Natural killer cell (primary cell): Measurements from ENCODE around the gene S100A3. TPM values are rescaled to one million over a fixed set of nuclear protein-coding genes. Genes with fewer than 3 reads are reported as not detected.

Experiments
- ATAC-seq, 3 donors: fragments of 150-1000 bp in 2 of 3; fragments of 200-7000 bp in 1 of 3; cut with Tn5 transposase; 1 replicate in 1 of 3; 2 replicates in 2 of 3; pipeline ENCODE4 v1.10.0; 2021; ENCODE audit warnings: mild to moderate bottlenecking in 2 of 3, moderate library complexity in 2 of 3
- DNase-seq, 2 donors: peaks; one replicate each; pipeline versions ENCODE4 v3.0.0 to v3.0.0-alpha.2; 2013 to 2021; ENCODE audit warnings: mixed read lengths in 1 of 2
- H3K27ac ChIP-seq: one replicate; pipeline ENCODE4 v1.5.1; 2013; ENCODE audit warnings: mild to moderate bottlenecking, low read length
- H3K27me3 ChIP-seq: one replicate; pipeline ENCODE4 v1.6.1; 2013; ENCODE audit warnings: low read length; ENCODE audit not compliant: control insufficient read depth, insufficient read depth
- H3K36me3 ChIP-seq: one replicate; pipeline ENCODE4 v1.6.1; 2013; ENCODE audit warnings: low read length; ENCODE audit not compliant: control insufficient read depth, insufficient read depth
- H3K4me1 ChIP-seq: one replicate; pipeline ENCODE4 v1.6.1; 2013; ENCODE audit warnings: low read length; ENCODE audit not compliant: control insufficient read depth, insufficient read depth
- H3K4me3 ChIP-seq: one replicate; pipeline ENCODE4 v1.5.1; 2013; ENCODE audit warnings: low read length
- H3K9me3 ChIP-seq: one replicate; pipeline ENCODE4 v1.6.1; 2013; ENCODE audit warnings: low read length; ENCODE audit not compliant: control insufficient read depth, insufficient read depth
- H3K27ac Mint-ChIP-seq, 2 donors: one replicate each; pipeline ENCODE4 v1.8.0; 2022; ENCODE audit warnings: mild to moderate bottlenecking in 2 of 2, mixed read lengths in 2 of 2, moderate library complexity in 1 of 2
- H3K27me3 Mint-ChIP-seq, 2 donors: one replicate each; pipeline ENCODE4 v1.8.0; 2022; ENCODE audit warnings: low read depth in 2 of 2, mixed read lengths in 2 of 2
- H3K36me3 Mint-ChIP-seq: one replicate; pipeline ENCODE4 v1.8.0; 2022; ENCODE audit warnings: mixed read lengths
- H3K4me1 Mint-ChIP-seq, 2 donors: one replicate each; pipeline ENCODE4 v1.8.0; 2022; ENCODE audit warnings: mixed read lengths in 2 of 2
- H3K4me3 Mint-ChIP-seq: one replicate; pipeline ENCODE4 v1.8.0; 2022; ENCODE audit warnings: mild to moderate bottlenecking, moderate library complexity, mixed read lengths
- H3K9me3 Mint-ChIP-seq, 2 donors: one replicate each; pipeline ENCODE4 v1.8.0; 2022; ENCODE audit warnings: mixed read lengths in 2 of 2
- WGBS: methylation state at CpG from one replicate; pipeline ENCODE4 v1.1.7; 2013; ENCODE audit warnings: missing lambda C conversion rate; ENCODE audit not compliant: insufficient coverage; 5-methylcytosine and 5-hydroxymethylcytosine counted together
- intact Hi-C: fragments of 100-400 bp; cut with micrococcal nuclease; formaldehyde crosslinking; loops from one replicate; pipeline ENCODE4 v1.14.2; 2022
- total RNA-seq, 4 donors: library from RNA; stranded (reverse); fragments of 120-200 nt in 1 of 4; gene quantifications; one replicate each; pipeline versions ENCODE4 v1.2.3 to v1.2.4, GENCODE V29; 2013 to 2022
- TF ChIP-seq, protein P1 (sequence below): fragments of 200-600 bp; IDR thresholded peaks from one replicate; pipeline ENCODE4 v1.8.0; 2022; ENCODE audit warnings: antibody characterized with exemption

Gene S100A3
- total RNA-seq, 3 donors from 2014 or later (not counting 1 experiment from before 2014, with no cell fraction given) = not detected

DNA sequence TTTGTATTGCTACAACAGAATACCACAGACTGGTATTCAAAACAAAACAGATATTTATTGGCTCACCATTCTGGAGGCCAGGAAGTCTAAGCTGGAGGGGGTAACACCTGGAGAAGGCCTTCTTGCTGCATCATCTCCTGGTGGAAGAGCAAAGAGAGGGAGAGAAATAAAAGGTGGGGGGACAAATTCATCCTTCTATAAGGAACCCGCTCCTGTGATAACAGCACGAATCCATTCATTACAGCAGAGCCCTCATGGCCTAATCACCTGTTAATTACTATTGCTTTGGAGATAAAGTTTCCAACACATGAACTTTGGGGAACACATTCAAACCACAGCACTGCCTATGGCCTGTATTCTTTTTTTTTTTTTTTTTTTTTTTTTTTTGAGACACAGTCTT, 11.2 kb upstream of the S100A3 start:
- TF ChIP-seq, protein P1, sequence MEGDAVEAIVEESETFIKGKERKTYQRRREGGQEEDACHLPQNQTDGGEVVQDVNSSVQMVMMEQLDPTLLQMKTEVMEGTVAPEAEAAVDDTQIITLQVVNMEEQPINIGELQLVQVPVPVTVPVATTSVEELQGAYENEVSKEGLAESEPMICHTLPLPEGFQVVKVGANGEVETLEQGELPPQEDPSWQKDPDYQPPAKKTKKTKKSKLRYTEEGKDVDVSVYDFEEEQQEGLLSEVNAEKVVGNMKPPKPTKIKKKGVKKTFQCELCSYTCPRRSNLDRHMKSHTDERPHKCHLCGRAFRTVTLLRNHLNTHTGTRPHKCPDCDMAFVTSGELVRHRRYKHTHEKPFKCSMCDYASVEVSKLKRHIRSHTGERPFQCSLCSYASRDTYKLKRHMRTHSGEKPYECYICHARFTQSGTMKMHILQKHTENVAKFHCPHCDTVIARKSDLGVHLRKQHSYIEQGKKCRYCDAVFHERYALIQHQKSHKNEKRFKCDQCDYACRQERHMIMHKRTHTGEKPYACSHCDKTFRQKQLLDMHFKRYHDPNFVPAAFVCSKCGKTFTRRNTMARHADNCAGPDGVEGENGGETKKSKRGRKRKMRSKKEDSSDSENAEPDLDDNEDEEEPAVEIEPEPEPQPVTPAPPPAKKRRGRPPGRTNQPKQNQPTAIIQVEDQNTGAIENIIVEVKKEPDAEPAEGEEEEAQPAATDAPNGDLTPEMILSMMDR = no peak
- Mint-ChIP-seq H3K36me3 (no peaks in the 10 kb centered on the region), H3K27me3 (no peaks in the 10 kb centered on the region), H3K4me3 (no peak overlapping the region), H3K9me3 (no peaks in the 10 kb centered on the region), H3K27ac (no peak overlapping the region), H3K4me1 (peaks cover 0 to 2% of the 10 kb centered on the region in 2 donors)
- Histone ChIP-seq H3K27ac (no peak overlapping the region), H3K9me3 (no peaks in the 10 kb centered on the region), H3K4me3 (no peak overlapping the region), H3K4me1 (peaks cover 1% of the 10 kb centered on the region), H3K27me3 (no peaks in the 10 kb centered on the region), H3K36me3 (no peaks in the 10 kb centered on the region)
- no peak for ATAC-seq
- WGBS = no CpG with 5 or more reads among the region's 2 CpGs
- no peak for DNase-seq
- intact Hi-C loops = no loop called here

DNA sequence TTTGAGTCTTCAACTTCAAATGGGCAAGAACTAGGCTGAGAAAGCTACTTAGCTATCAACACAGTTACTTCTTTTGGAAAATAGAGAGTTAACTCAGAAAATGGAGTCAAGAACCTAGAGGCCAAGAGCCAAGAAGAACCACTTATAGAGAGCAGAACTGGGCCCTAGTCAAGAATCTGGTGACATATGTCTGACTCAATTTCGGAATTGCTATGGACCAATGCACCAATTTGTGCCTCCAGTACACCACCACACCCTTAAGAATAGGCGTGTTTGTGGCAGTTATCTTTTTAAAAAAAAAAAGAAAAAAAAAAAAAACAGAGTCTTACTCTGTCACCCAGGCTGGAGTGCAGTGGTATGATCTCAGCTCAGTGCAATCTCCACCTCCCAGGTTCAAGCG, 8.8 kb upstream of the S100A3 start:
- H3K9me3 ChIP-seq = no peaks in the 10 kb centered on the region
- H3K9me3 Mint-ChIP-seq = no peaks in the 10 kb centered on the region

DNA sequence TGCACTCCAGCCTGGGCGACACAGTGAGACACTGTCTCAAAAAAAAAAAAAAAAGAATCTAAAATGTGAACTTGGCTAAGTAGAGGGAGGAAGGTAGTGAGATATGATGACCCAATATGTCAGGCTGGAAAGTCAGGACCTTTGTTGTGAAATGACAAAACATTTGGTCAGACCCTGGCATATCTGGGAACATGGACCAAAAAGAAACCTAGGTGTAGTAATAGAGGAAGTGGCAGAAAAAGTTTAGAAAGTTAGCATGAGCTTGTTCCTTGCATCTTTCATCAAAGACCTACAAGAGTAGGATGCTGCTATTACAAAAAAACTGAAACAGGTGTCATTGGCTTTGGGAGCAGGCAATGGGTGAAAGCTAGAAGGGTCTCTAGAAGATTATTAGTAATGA, 7.3 kb upstream of the S100A3 start:
- TF ChIP-seq, protein P1 = no peak
- Mint-ChIP-seq H3K27me3 (peaks cover 0 to under 1% of the 10 kb centered on the region in 2 donors), H3K9me3 (no peaks in the 10 kb centered on the region), H3K4me1 (no peaks in the 10 kb centered on the region), H3K4me3 (no peak overlapping the region), H3K27ac (no peak overlapping the region), H3K36me3 (no peaks in the 10 kb centered on the region)
- Histone ChIP-seq H3K9me3 (no peaks in the 10 kb centered on the region), H3K27me3 (no peaks in the 10 kb centered on the region), H3K4me3 (no peak overlapping the region), H3K27ac (no peak overlapping the region), H3K4me1 (no peaks in the 10 kb centered on the region), H3K36me3 (no peaks in the 10 kb centered on the region)
- intact Hi-C loops = no loop called here
- ATAC-seq (no peak), DNase-seq (no peak)
- WGBS = 100% methylated on average over 1 of the region's 1 CpG

More for the DNA sequence above, 8.8 kb upstream of the S100A3 start:
- H3K27me3 Mint-ChIP-seq = no peaks in the 10 kb centered on the region
- 100% methylated on average over 2 of the region's 3 CpGs for WGBS
- TF ChIP-seq, protein P1 = no peak
- no peaks in the 10 kb centered on the region for H3K4me1 Mint-ChIP-seq
- intact Hi-C loops = no loop called here
- DNase-seq (no peak), ATAC-seq (no peak)
- H3K27ac Mint-ChIP-seq = no peak overlapping the region
- Histone ChIP-seq H3K4me3 (no peak overlapping the region), H3K4me1 (no peaks in the 10 kb centered on the region), H3K27me3 (no peaks in the 10 kb centered on the region), H3K36me3 (no peaks in the 10 kb centered on the region), H3K27ac (no peak overlapping the region)
- no peaks in the 10 kb centered on the region for H3K36me3 Mint-ChIP-seq
- H3K4me3 Mint-ChIP-seq = no peak overlapping the region

DNA sequence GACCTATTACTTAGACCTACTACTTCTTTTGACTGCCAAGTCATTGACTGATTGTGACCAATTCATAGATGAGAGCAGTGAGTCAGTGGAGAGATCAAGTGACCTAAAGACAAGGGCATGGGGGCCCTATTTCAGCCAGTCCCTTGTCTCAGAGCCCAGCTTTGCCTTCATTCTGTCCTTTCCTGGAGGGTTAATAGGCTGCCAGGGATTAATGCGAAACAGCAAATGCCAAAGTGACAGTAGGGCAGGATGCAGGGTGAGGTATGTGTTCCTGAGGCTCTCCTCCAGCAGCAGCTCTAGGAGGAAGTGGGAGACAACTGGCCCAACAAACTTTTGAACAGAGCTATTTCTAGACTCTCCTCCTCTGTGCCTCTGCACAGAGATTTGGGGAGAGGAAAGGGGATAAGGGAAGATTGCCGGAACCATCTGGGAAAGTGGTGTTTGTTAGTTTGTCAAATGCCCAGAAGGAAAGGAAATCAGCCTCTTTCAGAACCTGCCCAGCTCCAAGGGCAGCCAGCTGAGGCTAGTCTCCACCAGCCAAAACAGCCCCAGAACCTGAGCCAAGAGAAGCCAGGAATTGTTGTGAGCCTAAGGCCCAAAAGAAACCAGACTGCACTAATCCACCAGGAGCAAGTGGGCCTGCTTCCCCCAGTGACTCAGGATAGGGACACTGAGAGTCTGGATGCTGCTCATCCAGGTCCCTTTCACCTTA, 4.9 kb upstream of the S100A3 start:
- Mint-ChIP-seq H3K9me3 (no peaks in the 10 kb centered on the region), H3K4me1 (peaks cover 0 to 8% of the 10 kb centered on the region in 2 donors), H3K4me3 (no peak overlapping the region), H3K27me3 (peaks cover 0 to 8% of the 10 kb centered on the region in 2 donors), H3K36me3 (no peaks in the 10 kb centered on the region), H3K27ac (no peak overlapping the region)
- TF ChIP-seq, protein P1 = no peak
- Histone ChIP-seq H3K36me3 (no peaks in the 10 kb centered on the region), H3K9me3 (no peaks in the 10 kb centered on the region), H3K27ac (no peak overlapping the region), H3K27me3 (no peaks in the 10 kb centered on the region), H3K4me3 (no peak overlapping the region), H3K4me1 (peaks cover 4% of the 10 kb centered on the region)
- intact Hi-C loops = no loop called here
- ATAC-seq (no peak), DNase-seq (no peak)
- WGBS = 72% methylated on average over 2 of the region's 2 CpGs
